Measurements from ENCODE around the gene TAF5.

- no peak for TF ChIP-seq CTCF (IDR thresholded peaks at IDR 0.05; ENCODE audit: poor library complexity, severe bottlenecking)
- no peak for TF ChIP-seq SMC3 (conservative IDR thresholded peaks at IDR 0.05; ENCODE audit: poor library complexity)
- TF ChIP-seq EP300 (conservative IDR thresholded peaks at IDR 0.05; ENCODE audit: poor library complexity, severe bottlenecking), result no peak
- TF ChIP-seq EZH2 (IDR thresholded peaks at IDR 0.05; ENCODE audit: borderline replicate concordance, insufficient read depth, low read length, poor library complexity, severe bottlenecking), result no peak
- TF ChIP-seq TAF1 (IDR thresholded peaks at IDR 0.05; ENCODE audit: low read depth), result no peak
- no peak for TF ChIP-seq POLR2AphosphoS5 (IDR thresholded peaks at IDR 0.05)
Observed at GRCh38 chr10:103396789-103397087, 29.0 kb downstream of the TAF5 start.

Data from neural cell (in vitro differentiated cells).